ENCODE results near the gene LPGAT1. TPM values are rescaled to one million over a fixed set of nuclear protein-coding genes. Genes with fewer than 3 reads are reported as not detected.

Gene LPGAT1
- total RNA-seq, 6 experiments from 2014 or later: 32.0 to 141 (median 55.7) TPM

GRCh38 chr1:211713231-211713630 lies 117.3 kb downstream of the LPGAT1 start:
- no peaks in the 10 kb centered on the region for H3K36me3 ChIP-seq
- DNase-seq (no peak), ATAC-seq (no peak)
- no peak overlapping the region for H3K4me3 ChIP-seq
- no peak overlapping the region for H3K27ac ChIP-seq
- no peaks in the 10 kb centered on the region for H3K27me3 ChIP-seq
- no peaks in the 10 kb centered on the region for H3K4me1 ChIP-seq
- intact Hi-C loops (cut with DNase I): no loop called here
- TF ChIP-seq CTCF (IDR thresholded peaks at IDR 0.05): no peak
- TF ChIP-seq POLR2A (IDR thresholded peaks at IDR 0.05): no peak
- no peaks in the 10 kb centered on the region for H3K9me3 ChIP-seq
- 84% methylated on average over 10 of the region's 10 CpGs for WGBS (ENCODE audit: insufficient coverage, low coverage, low lambda C conversion rate, missing lambda C conversion rate)

- intact Hi-C loops (cut with DNase I): no loop called here
- WGBS (ENCODE audit: insufficient coverage, low coverage, low lambda C conversion rate, missing lambda C conversion rate): no CpG with 5 or more reads among the region's 4 CpGs
- H3K36me3 ChIP-seq: no peaks in the 10 kb centered on the region
- no peak overlapping the region for H3K27ac ChIP-seq
- DNase-seq: no peak
- no peaks in the 10 kb centered on the region for H3K4me1 ChIP-seq
- H3K9me3 ChIP-seq: no peaks in the 10 kb centered on the region
- H3K27me3 ChIP-seq: no peaks in the 10 kb centered on the region
- TF ChIP-seq CTCF (IDR thresholded peaks at IDR 0.05) (no peak), POLR2A (IDR thresholded peaks at IDR 0.05) (no peak)
- no peak overlapping the region for H3K4me3 ChIP-seq
- no peak for ATAC-seq
Observed at GRCh38 chr1:211711315-211711705, 119.3 kb downstream of the LPGAT1 start.

DNA sequence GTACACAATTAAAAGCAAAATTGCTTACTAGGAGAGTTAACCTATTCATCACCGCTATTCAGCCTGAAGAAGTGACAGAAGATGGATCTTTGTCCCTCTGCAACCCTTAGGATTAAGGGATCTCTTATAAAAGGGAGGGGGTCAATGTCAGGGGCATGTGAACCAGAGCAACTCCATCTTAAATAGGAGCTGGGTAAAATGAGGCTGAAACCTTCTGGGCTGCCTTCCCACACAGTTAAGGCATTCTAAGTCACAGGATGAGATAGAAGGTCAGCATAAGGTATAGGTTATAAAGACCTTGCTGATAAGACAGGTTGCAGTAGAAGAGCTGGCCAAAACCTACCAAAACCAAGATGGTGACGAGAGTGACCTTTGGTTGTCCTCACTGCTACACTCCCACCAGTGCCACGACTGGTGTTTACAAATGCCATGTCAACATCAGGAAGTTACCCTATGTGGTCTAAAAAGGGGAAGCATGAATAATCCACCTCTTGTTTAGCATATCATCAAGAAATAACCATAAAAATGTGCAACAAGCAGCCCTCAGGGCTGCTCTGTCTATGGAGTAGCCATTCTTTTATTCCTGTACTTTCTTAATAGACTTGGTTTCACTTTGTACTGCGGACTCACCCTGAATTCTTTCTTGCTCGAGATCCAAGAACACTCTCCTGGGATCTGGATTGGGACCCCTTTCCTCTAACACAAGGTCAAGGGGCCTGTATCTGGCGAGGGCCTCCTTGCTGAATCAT lies 119.8 kb downstream of the LPGAT1 start:
- DNase-seq: no peak
- H3K4me1 ChIP-seq: no peaks in the 10 kb centered on the region
- TF ChIP-seq CTCF (IDR thresholded peaks at IDR 0.05): no peak
- TF ChIP-seq POLR2A (IDR thresholded peaks at IDR 0.05): no peak
- H3K27ac ChIP-seq: no peak overlapping the region
- H3K27me3 ChIP-seq: no peaks in the 10 kb centered on the region
- WGBS (ENCODE audit: insufficient coverage, low coverage, low lambda C conversion rate, missing lambda C conversion rate): 69% methylated on average over 4 of the region's 6 CpGs
- H3K36me3 ChIP-seq: no peaks in the 10 kb centered on the region
- intact Hi-C loops (cut with DNase I): no loop called here
- H3K4me3 ChIP-seq: no peak overlapping the region
- no peak for ATAC-seq
- H3K9me3 ChIP-seq: no peaks in the 10 kb centered on the region

- no peak for ATAC-seq
- no peak for DNase-seq
- Histone ChIP-seq H3K4me1 (no peaks in the 10 kb centered on the region), H3K27ac (no peak overlapping the region), H3K36me3 (no peaks in the 10 kb centered on the region), H3K9me3 (no peaks in the 10 kb centered on the region), H3K4me3 (no peak overlapping the region), H3K27me3 (no peaks in the 10 kb centered on the region)
- WGBS (ENCODE audit: insufficient coverage, low coverage, low lambda C conversion rate, missing lambda C conversion rate): 71% methylated on average over 4 of the region's 4 CpGs
- TF ChIP-seq POLR2A (IDR thresholded peaks at IDR 0.05) (no peak), CTCF (IDR thresholded peaks at IDR 0.05) (no peak)
- intact Hi-C loops (cut with DNase I): no loop called here
Observed at GRCh38 chr1:211708926-211709325, 121.6 kb downstream of the LPGAT1 start.
